Retinal pigment epithelial cell (primary cell): ENCODE measurements around the gene APOBEC3H.

ENCODE experiments used
- DNase-seq: peaks from one replicate; pipeline ENCODE4 v3.0.0-alpha.2; 2010; ENCODE audit warnings: low read depth
- H3K4me3 ChIP-seq: 2 replicates; pipeline ENCODE4 v1.5.1; 2011; ENCODE audit warnings: mild to moderate bottlenecking, low read length, control low read depth, moderate library complexity
- TF ChIP-seq, protein P1 (sequence below): conservative IDR thresholded peaks from 2 replicates; pipeline ENCODE4 v1.5.1; 2011; ENCODE audit warnings: low read depth, low read length, control low read depth, inconsistent platforms

The APOBEC3H gene

DNA sequence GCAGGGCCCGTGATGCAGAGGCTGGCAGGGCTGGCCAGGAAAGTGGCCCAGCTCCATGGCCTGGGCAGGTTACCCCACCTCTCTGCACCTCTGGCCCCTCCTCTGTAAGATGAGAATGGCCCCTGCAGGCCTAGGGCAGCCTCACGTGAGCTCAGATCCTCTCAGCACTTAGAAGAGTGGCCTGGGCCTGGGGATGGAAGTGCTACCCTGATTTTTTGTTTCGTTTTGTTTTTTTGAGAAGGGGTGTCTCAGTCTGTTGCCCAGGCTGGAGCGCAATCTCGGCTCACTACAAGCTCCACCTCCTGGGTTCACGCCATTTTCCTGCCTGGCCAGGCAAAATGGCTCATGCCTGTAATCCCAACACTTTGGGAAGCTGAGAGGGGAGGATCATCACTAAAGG, 982 bp downstream of the APOBEC3H start:
- H3K4me3 ChIP-seq, result no peak overlapping the region
- TF ChIP-seq, protein P1, sequence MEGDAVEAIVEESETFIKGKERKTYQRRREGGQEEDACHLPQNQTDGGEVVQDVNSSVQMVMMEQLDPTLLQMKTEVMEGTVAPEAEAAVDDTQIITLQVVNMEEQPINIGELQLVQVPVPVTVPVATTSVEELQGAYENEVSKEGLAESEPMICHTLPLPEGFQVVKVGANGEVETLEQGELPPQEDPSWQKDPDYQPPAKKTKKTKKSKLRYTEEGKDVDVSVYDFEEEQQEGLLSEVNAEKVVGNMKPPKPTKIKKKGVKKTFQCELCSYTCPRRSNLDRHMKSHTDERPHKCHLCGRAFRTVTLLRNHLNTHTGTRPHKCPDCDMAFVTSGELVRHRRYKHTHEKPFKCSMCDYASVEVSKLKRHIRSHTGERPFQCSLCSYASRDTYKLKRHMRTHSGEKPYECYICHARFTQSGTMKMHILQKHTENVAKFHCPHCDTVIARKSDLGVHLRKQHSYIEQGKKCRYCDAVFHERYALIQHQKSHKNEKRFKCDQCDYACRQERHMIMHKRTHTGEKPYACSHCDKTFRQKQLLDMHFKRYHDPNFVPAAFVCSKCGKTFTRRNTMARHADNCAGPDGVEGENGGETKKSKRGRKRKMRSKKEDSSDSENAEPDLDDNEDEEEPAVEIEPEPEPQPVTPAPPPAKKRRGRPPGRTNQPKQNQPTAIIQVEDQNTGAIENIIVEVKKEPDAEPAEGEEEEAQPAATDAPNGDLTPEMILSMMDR, result no peak
- no peak for DNase-seq

DNA sequence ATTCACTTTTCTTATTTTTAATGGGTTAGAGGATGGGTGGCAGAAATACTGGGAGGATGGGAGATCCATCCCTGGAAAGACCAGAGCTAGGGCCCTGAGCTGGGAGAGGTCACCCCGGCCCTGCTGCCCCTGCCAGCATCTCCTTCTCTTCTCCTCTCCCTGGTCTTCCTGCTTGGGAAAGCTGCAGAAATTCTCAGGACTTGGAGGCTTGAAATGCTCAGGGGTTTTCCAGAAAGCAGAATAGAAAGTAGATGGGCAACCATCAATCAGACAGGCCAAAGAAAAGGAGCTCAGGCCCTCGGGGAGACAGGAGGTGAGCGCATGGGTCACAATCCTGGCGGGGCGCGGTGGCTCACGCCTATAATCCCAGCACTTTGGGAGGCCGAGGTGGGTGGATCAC, 1.5 kb downstream of the APOBEC3H start:
- DNase-seq, result no peak
- TF ChIP-seq, protein P1, result no peak

DNA sequence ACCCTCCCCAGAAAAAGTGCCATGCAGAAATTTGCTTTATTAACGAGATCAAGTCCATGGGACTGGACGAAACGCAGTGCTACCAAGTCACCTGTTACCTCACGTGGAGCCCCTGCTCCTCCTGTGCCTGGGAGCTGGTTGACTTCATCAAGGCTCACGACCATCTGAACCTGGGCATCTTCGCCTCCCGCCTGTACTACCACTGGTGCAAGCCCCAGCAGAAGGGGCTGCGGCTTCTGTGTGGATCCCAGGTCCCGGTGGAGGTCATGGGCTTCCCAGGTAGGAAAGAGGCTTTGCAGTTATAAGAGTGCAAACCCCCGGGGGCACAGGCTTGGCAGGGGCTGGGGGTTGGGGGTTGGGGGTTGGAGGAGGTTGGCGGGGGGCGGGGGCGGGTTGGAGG, 4.2 kb downstream of the APOBEC3H start:
- TF ChIP-seq, protein P1, result no peak
- DNase-seq, result no peak
- H3K4me3 ChIP-seq, result no peak overlapping the region

More for the DNA sequence above, 1.5 kb downstream of the APOBEC3H start:
- no peak overlapping the region for H3K4me3 ChIP-seq

DNA sequence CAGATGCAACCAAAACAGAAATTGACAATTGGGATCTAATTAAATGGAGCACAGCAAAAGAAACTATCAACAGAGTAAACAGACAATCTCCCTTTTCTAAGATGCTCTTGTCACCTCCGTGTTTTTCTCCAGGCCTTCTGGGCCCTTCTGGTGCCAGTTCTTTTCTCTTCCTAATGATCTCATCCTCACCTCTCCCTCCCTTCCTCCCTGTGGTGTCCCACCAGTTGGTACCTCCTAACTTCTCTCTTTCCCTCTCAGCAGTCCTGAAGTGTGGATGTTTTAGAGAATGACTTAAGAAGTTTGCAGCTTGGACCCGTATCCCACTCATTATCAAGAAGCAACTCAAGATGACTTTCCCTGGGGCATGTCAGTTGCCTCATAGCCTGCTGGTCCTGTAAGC, 6.4 kb downstream of the APOBEC3H start:
- TF ChIP-seq, protein P1, result no peak
- H3K4me3 ChIP-seq, result no peak overlapping the region
- DNase-seq, result no peak

DNA sequence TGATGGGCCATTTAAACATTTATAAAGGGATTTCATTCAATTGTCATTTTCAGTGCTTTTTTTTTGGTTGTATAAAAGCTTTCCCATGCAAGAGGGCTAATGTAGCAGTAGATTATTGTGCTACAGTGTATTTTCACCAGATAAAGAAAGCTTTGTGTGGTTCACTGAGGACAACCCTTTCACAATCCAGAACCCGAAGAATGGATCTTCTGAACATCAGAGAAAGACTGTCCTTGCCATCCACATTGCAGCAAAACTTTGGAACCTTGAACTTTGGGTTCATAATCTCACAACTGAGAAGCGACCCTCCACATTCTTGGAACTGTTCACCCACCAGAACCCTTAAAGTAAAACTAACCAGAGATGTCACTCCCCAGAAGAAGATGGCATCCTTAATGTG, 9.3 kb downstream of the APOBEC3H start:
- TF ChIP-seq, protein P1, result no peak
- no peak for DNase-seq
- no peak overlapping the region for H3K4me3 ChIP-seq

DNA sequence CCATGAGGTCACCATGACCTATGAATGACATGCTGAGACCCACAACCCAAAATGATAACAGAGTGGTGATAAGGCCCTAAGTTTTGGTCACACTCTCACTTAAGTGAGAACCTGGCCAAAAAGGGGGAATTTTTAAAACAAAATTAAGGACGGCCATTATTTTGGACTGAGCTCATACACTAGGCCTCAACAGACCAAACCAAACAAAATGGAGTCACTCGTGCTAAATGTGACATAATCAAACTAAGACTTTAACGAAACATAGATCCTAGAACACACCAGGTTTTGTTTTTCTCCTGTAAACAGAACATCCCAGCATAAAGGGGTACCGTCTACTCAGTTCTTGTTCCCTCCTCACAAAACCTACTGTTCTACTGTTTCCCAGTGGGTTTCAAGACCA, 11.4 kb downstream of the APOBEC3H start:
- TF ChIP-seq, protein P1, result no peak
- no peak overlapping the region for H3K4me3 ChIP-seq

DNA sequence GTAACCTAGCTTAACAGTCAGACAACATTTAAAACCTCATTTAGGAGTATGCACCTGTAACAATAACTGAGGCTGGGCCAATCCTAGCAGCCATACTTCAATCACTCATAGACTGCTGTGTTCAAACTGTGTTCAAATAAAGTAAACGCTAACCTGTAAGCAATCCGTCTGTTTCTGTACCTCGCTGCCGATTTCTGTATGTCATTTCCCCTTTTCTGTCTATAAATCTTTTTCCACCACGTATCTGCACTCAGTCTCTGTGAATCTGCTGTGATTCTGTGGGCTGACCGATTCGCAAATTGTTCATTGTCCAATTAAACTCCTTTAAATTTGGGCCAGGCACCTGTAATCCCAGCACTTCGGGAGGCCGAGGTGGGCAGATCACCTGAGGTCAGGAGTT, 12.3 kb downstream of the APOBEC3H start:
- H3K4me3 ChIP-seq, result no peak overlapping the region
- no peak for DNase-seq
- TF ChIP-seq, protein P1, result no peak

More for the DNA sequence above, 11.4 kb downstream of the APOBEC3H start:
- DNase-seq, result no peak
